Spleen (tissue), 7 donors: ENCODE measurements around the gene AKNA.
"Not testable (repeated sequence)": the region's sequence is repeated elsewhere in the genome, so short reads cannot be mapped to it uniquely, and the experiment has no call there.

Experiments used
- POLR2A ChIP-seq, 3 donors: fragments of 450-650 bp; IDR thresholded peaks; one replicate each; pipeline ENCODE4 v1.5.1; 2017; ENCODE audit warnings: antibody characterized with exemption in 3 of 3, mild to moderate bottlenecking in 1 of 3
- TF ChIP-seq, protein P1 (sequence below), 11 experiments: fragments of 200-600 bp in 7 of 11; fragments of 450-650 bp in 4 of 11; sonication (generic) in 4 of 11; IDR thresholded peaks in 8 of 11; conservative IDR thresholded peaks in 3 of 11; 1 replicate in 7 of 11; 2 replicates in 4 of 11; pipeline versions ENCODE4 v1.4.0 to v1.8.0; 2016 to 2021; ENCODE audit warnings: antibody characterized with exemption in 11 of 11, inconsistent platforms in 4 of 11, mild to moderate bottlenecking in 1 of 11
- donor health status: DM: no; HTN: no; CAD: no; lungs with moderate emphysema.
- donor health status: DM: no; HTN: no; CAD: no.
- donor health status: DM: no; HTN: no; CAD: no.

DNA sequence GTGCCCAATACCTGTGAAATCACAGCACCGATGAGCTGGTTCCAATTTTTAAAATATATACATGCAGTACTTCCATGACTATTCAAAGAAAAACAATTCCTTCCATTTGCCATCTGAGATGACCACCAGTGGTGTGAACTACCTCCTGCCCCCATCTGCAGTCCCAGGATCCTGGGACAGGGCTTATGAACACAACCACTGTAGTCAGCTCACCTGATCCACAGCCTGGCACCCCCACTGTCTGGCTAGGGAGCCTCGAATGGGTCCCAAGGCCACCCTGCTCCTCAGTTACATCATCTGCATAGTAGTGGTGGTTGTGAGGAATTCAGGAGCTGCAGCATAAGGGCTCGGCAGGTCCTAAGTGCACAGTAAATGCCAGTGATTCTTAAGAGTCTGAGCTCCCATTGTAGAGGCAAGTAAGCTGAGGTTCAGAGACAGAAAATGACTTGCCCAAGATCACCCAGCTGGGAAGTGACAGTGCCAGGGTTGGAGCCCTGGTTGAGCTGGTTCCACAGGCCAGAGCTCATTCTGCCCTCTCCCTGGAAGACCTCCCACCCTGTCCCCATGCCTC lies 62.0 kb downstream of the AKNA start:
- TF ChIP-seq, protein P1, sequence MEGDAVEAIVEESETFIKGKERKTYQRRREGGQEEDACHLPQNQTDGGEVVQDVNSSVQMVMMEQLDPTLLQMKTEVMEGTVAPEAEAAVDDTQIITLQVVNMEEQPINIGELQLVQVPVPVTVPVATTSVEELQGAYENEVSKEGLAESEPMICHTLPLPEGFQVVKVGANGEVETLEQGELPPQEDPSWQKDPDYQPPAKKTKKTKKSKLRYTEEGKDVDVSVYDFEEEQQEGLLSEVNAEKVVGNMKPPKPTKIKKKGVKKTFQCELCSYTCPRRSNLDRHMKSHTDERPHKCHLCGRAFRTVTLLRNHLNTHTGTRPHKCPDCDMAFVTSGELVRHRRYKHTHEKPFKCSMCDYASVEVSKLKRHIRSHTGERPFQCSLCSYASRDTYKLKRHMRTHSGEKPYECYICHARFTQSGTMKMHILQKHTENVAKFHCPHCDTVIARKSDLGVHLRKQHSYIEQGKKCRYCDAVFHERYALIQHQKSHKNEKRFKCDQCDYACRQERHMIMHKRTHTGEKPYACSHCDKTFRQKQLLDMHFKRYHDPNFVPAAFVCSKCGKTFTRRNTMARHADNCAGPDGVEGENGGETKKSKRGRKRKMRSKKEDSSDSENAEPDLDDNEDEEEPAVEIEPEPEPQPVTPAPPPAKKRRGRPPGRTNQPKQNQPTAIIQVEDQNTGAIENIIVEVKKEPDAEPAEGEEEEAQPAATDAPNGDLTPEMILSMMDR (IDR thresholded peaks at IDR 0.05 in 8 of 11, conservative IDR thresholded peaks at IDR 0.05 in 3 of 11), result not testable (repeated sequence)
- TF ChIP-seq POLR2A (IDR thresholded peaks at IDR 0.05), result not testable (repeated sequence)
